Raji (cell line): ENCODE results near the gene CENPB.
A peak's percentile ranks its signal among the peaks of the same experiment; 100 is the strongest.

Experiments used
- POLR2A ChIP-seq: IDR thresholded peaks from 2 replicates; pipeline ENCODE4 v1.6.1; 2011; ENCODE audit warnings: low read depth, low read length, control low read depth; ENCODE audit not compliant: insufficient read depth

CENPB gene

DNA sequence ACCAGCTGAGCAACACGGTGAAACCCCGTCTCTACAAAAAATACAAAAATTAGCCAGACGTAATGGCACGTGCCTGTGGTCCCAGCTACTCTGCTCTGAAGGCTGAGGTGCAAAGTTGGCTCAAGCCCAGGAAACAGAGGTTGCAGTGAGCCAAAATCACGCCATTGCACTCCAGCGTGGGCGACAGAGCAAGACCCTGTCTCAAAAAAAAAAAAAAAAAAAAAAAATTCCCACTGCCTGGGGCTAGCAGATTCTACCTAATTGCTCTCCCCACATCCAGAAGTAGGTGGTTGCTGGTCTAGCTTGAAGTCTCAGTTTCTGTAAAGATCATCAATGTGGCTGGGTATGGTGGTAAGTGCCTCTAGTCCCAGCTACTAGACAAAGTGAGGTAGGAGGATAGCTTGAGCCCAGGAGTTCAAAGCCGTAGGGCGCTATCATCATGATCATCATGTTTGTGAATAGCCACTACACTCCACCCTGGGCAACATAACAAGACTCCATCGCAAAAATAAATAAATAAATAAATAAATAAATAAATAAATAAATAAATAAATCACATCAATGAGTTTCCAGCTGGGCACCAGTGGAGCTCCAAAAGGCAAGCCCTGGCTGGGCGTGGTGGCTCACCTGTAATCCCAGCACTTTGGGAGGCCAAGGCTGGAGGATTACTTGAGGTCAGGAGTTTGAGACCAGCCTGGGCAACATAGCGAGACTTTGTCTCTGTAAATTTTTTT lies 27.5 kb upstream of the CENPB start:
- no peak for TF ChIP-seq POLR2A

DNA sequence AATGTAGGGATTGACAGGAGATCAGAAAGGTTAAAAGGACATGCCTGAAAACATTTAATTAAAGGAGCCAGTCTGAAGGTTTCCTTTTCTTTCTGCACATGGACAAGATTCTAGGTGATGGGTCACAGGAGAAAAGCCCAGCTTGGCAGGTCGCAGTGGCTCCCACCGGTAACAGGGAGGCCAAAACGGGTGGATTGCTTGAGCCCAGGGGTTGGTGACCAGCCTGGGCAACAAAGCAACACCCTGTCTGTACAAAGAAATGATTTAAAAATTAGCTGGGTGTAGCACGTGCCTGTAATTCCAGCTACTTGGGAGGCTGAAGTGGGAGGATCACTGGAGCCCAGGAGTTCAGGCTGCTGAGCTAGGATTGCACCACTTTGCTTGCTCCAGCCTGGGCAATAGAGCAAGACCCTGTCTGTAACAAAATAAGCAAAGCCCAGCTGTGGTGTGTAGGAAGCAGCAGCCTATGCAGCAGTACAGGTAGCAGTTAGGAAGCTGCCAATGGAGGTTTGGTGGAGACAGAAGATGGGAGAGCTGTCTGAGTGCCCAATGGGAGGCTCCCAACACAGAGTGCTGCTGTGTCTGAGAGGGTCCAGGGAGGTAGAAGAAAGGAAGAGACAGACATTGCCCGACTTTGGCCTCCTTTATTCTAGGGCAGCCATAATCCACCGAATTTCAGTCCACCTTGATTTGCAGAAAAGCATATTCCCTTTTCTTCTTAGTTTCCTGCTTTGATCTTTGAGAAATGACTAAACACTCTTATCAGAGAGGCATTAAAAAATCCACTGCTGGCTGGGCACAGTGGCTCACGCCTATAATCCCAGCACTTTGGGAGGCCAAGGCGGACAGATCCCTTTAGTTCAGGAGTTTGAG lies 26.7 kb upstream of the CENPB start:
- TF ChIP-seq POLR2A: no peak

DNA sequence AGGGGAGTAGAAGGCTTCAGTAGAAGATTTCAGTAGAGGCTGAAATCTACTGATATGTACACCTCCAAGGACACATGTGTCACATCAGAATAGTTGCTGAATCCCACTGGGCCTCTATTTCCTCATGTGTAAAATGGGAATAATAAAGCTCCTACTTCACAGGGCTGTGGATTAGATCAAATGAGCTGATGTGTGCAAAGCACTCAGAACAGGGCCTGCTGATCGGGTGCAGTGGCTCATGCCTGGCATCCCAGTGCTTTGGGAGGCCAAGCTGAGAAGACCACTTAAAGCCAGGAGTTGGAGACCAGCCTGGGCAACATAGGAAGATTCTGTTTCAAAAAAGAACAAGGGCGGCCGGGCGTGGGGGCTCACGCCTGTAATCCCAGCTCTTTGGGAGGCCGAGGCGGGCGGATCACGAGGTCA lies 25.7 kb upstream of the CENPB start:
- TF ChIP-seq POLR2A: no peak

DNA sequence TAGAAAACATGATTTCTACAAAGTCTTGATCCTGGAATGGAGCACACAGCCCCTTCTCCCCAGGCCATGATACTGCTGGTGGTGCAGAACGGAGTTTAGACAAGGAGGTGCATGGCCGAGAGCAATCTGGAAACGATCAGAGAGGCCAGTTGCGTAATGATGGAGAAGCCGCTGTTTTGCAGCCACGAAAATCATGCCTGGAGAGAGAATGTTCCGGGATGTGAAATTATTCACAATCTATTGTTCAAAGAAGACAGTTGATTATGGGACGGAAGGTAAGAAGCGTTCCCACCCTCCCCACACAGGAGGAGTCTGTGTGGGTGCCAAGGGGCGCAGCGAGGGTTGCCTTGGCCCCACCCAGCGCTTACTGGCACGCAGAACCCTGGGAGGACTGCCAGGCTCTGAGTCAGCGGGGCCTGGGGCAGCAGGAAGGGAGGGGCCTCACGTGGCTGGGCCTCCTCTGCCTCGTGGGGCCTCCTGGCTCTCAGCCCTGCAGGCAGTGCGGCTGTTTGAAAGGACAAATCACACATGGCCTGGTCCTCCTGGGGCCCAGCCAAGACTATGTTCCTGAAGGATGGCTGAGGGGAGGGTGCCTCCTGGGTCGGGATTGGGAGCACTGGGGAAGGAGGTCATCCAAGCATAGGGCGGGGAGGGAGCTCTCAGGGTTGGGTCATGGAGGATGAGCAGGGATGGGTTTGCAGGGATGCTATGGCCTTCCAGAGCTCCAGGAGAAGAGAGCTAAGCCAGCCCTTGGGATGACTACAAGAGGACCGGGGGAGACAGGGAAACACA lies 25.1 kb upstream of the CENPB start:
- no peak for TF ChIP-seq POLR2A

DNA sequence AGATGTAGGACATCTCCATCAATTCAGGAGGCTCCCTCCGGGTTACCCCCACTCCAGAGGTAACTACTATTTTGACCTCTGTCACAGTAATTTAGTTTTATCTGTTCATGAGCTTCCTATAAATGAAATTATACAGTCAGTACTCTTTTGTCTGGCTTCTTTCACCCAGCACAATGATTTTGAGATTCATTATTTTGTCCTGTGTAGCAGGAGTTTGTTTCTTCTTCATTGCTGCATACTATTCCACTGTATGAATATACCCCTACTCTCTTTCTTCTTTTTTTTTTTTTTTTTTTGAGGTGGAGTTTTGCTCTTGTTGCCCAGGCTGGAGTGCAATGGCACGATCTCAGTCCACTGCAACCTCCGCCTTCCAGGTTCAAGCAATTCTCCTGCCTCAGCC lies 22.0 kb upstream of the CENPB start:
- no peak for TF ChIP-seq POLR2A

DNA sequence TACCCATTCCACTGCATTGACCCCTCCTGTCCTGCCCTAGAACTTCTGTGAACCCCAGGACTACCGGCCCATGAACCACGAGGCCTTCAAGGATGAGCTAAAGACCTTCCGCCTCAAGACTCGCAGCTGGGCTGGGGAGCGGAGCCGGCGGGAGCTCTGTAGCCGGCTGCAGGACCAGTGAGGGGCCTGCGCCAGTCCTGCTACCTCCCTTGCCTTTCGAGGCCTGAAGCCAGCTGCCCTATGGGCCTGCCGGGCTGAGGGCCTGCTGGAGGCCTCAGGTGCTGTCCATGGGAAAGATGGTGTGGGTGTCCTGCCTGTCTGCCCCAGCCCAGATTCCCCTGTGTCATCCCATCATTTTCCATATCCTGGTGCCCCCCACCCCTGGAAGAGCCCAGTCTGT lies 18.2 kb upstream of the CENPB start:
- no peak for TF ChIP-seq POLR2A

DNA sequence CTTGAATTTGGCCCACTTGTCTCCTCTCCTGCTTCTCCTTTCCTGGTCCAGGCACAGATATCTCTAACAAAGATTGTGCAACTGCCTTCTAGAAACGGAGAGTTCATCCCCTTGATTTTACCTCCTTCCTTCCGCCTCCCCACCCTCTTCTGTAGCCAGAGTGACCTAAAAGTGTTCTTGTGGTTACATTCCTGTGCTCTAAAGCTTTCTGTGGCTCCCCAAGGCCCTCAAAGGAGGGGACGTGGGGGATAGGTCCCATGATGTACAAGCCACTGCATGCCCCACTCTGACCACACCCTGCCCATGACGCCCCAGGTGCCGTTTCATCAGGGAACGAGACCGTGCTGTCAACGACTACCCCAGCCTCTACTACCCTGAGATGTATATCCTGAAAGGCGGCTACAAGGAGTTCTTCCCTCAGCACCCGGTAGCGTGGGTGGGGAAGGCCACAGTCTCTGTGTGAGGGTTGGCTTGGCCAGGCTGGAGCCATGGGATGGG lies 17.8 kb upstream of the CENPB start:
- TF ChIP-seq POLR2A: no peak

DNA sequence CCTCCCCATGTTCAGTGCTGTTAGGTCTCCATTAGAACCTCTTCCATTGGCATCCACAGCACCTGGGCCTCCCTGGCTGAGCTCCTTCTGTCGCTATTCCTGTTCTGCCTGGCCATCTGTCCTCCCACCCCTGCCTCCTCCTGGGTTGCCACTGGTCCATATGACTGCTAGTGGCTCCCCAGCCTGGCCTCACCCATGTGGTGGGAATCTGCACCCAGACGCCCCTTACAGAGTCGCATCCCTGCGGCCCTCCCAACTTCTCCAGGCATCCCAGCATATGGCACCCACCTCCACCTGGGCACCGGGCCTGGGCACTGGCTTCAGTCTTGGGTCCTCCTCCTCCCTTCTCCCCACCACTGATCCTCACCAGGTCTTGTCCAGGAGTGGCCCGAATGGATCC lies 17.3 kb upstream of the CENPB start:
- no peak for TF ChIP-seq POLR2A

DNA sequence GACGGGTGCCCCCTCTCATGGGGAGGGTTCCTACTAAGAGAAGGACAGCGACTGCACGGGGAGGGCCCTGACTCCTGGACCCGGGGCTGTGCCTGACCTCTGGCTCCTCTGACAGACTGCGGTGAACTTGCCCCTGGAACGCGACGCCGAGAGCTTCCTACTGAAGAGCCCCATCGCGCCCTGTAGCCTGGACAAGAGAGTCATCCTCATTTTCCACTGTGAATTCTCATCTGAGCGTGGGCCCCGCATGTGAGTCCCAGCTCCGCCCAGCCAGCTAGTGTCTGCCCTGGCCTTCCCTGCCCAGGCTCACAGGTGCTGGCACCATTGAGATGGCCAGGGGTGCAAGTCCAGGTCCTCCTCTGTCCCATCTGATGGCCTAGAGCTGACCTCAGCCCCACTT lies 16.7 kb upstream of the CENPB start:
- TF ChIP-seq POLR2A: no peak

DNA sequence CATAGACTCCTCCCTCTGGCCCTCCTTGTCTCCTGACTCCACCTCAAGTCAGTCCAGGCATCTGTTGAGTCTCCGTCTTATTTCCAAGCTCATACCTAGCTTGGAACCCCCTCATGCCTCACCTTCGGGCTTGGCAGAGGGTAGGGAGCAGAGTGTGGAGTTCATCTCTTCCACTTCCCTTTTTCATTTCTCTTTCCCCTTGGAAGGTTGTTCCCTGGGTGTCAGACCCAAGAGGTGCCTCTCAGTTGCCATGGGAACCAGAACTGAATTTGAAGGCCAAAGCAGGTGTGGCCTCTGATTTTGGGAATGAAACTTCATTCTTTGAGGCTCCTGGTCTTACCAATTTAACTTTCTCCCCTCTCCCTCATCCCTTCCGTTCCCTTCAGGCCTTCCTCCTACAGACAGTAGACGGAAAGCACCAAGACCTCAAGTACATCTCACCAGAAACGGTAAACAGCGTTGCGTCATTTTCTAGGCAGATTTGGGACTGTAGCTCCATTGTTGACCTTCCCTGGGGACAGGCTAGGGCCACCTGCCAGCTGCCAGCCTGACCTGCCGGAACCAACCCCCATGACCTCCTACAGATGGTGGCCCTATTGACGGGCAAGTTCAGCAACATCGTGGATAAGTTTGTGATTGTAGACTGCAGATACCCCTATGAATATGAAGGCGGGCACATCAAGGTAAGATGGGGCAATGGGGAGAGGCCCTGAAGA lies 16.1 kb upstream of the CENPB start:
- TF ChIP-seq POLR2A: no peak

DNA sequence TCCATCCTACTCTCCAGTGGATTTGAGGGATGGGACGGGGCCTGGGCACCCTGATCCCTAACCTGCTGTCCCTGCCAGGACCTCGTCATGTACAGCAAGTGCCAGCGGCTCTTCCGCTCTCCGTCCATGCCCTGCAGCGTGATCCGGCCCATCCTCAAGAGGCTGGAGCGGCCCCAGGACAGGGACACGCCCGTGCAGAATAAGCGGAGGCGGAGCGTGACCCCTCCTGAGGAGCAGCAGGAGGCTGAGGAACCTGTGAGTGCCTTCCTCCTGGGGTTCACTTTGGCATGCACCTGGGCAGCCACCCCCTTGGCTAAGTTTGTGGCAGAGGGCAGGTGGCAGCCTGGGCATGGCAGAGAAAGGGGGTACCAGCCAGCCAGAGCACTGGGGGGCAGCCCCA lies 15.3 kb upstream of the CENPB start:
- no peak for TF ChIP-seq POLR2A

DNA sequence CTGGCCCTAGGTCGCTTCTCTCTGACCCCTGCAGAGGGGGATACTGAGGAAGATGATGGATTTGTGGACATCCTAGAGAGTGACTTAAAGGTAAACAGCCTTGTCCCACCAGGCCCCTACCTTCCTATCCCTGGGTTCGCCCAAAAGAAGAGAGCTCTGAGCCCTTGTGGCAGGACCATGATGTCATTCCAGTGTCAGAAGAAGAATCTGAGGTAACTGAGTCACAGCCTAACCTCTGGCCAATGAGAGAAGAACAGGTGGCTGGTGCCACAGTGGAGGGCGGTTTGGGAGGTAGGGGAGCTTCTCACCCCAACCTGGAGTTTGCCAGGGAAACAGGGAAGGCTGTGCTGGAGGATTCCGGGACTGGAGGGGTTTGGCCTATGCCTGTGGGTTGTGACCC lies 14.8 kb upstream of the CENPB start:
- no peak for TF ChIP-seq POLR2A

DNA sequence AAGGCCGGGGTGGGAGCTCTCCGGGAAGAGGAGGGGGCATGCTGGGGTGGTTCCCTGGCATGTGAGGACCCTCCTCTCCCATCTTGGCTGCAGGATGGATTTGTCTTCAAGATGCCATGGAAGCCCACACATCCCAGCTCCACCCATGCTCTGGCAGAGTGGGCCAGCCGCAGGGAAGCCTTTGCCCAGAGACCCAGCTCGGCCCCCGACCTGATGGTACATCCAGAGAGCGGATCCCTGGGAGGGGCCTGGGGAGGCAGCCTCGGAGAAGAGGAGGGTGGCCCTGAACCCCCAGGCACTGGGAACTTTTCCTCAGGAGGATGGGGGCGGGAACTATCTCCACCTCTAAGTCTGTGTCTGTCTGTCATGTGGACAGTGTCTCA lies 14.3 kb upstream of the CENPB start:
- no peak for TF ChIP-seq POLR2A

DNA sequence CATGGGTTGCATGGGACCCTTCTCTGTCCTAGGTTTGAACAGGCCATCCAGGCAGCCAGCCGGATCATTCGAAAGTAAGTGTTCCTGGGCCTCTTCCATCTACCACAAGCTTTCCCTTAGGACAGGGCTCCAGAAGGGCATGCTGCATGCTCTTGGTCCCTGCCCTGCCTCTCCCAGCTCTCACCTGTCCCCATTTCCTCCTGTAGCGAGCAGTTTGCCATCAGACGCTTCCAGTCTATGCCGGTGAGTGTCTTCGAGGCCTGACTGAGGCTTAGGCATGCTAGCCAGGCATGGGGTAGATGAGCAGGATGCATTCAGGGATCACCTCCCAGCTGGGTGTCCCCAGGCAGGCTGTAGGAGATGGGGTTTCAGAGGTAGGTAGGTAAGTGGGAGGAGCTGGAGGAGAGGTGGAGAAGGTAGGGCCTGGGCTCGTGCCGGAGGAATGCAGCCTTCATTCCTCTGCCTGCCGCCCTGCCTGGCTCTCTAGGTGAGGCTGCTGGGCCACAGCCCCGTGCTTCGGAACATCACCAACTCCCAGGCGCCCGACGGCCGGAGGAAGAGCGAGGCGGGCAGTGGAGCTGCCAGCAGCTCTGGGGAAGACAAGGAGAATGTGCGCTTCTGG lies 13.8 kb upstream of the CENPB start:
- TF ChIP-seq POLR2A: no peak

DNA sequence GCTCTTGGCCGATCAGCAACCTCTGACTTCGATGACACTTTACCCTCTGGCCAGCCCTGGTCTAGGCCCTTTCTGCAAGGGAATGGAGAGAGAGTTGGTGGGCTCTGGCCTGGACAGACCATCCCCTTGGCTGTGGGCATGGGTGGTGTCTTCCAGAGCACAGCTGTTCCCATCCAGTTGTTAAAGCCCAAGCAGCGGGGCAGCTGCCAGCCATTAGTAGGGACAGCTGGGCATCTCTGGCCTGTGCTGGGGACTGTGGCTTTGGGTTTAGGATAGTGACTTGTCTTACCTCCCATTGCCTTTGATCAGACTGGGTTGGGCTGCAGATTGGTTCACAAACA lies 12.3 kb upstream of the CENPB start:
- 0 out of 2 replicates have a peak, but pooled peaks have one; percentile 34 for TF ChIP-seq POLR2A

DNA sequence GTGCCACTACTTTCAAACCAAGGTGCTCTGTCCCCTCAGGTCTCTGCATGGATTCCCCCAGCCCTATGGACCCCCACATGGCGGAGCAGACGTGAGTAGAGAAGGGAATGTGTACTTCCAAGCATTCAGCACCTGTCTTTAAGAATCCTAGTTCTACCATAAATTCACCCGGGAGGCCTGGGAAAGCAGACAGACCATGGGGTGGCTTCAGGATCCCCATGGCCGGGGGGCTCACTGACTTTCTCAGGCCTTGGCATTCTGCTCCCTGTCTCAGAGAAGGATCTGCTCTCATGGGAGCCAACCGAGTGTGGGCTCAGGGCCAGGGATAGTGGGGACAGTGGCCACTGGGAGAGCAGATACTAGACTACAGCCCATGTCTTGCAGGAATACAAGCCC lies 11.8 kb upstream of the CENPB start:
- TF ChIP-seq POLR2A: no peak
